GM11168 (cell line): ENCODE results near the gene PLD4.
"Not testable (repeated sequence)": the region's sequence is repeated elsewhere in the genome, so short reads cannot be mapped to it uniquely, and the experiment has no call there.

Experiments
- in situ Hi-C: fragments of 300-500 bp; cut with MboI; formaldehyde crosslinking; loops from one replicate; pipeline ENCODE4 v1.12.0; 2022; ENCODE audit warnings: low sequenced_read_pairs; ENCODE audit not compliant: unreplicated experiment

PLD4 gene

GRCh38 chr14:104950701-104951100, 26.0 kb downstream of the PLD4 start:
- in situ Hi-C loops, result not testable (repeated sequence)

GRCh38 chr14:104951863-104952657, 27.4 kb downstream of the PLD4 start:
- in situ Hi-C loops, result not testable (repeated sequence)

DNA sequence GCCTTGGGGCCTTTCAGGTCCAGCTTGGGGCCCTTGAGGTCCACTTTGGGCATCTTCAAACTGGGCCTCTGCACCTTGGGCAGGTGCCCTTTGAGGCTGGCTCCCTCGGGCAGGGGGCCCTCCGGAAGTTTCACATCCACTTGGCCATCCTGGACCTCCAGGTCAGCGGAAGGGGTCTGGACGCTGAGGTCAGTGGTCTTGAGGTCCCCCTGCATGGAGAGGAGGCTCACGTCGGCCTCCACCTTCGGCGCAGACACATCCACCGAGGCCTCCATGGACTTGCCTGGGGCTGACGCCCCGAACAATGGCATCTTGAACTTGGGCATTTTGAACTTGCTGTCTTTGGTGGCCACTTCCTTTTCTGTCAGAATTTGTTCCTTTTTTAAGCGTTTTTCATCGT, 28.4 kb downstream of the PLD4 start:
- in situ Hi-C loops, result no loop called here

GRCh38 chr14:104953896-104954656, 29.4 kb downstream of the PLD4 start:
- in situ Hi-C loops, result no loop called here

GRCh38 chr14:104954746-104955395, 30.2 kb downstream of the PLD4 start:
- in situ Hi-C loops, result no loop called here

DNA sequence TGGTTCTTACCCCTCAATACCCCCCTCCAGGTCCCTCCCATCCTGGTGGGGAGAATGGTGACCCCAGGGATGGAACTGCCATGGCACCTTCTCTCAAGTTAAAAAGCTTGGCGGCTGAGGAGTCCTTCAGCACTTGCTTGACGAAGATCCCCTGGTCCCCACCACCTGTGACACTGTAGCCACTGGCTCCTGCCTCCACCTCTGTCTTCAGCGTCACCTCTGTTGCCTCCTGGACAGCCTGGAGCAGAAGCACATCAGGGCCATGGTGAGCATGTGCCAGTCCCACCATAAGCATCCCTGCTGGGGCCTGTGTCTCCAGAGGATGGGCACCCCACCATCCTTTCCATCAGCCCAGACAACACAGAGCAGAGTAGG, 30.7 kb downstream of the PLD4 start:
- in situ Hi-C loops, result no loop called here

DNA sequence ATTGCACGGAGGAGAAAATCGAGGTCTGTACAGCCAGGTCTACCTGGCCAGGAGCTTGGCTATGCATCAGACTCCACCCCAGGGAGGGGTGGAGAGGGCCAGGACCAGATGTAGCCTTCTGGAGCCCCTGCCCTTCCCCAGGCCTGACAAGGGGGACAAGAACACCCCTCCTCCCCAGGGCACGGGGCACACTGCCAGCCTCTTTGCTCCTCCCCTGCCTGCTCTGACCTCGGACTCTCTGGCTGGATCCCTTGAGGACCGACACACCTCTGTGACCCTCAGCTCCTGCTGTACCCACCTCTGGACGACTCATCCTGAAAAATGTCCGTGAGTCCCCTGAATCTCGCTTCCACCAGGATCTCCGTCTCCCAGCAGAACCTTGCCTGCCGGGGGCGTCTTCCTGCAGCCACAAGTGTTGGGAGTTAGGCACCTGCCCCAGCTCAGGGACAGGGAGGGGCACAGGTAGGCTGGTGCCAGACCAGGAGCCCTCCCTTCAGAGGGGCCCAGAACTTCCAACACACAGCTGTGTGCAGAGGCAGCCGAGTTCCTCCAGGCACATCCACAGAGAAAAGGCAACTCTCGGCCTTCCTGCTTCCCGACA, 31.7 kb downstream of the PLD4 start:
- in situ Hi-C loops, result no loop called here

DNA sequence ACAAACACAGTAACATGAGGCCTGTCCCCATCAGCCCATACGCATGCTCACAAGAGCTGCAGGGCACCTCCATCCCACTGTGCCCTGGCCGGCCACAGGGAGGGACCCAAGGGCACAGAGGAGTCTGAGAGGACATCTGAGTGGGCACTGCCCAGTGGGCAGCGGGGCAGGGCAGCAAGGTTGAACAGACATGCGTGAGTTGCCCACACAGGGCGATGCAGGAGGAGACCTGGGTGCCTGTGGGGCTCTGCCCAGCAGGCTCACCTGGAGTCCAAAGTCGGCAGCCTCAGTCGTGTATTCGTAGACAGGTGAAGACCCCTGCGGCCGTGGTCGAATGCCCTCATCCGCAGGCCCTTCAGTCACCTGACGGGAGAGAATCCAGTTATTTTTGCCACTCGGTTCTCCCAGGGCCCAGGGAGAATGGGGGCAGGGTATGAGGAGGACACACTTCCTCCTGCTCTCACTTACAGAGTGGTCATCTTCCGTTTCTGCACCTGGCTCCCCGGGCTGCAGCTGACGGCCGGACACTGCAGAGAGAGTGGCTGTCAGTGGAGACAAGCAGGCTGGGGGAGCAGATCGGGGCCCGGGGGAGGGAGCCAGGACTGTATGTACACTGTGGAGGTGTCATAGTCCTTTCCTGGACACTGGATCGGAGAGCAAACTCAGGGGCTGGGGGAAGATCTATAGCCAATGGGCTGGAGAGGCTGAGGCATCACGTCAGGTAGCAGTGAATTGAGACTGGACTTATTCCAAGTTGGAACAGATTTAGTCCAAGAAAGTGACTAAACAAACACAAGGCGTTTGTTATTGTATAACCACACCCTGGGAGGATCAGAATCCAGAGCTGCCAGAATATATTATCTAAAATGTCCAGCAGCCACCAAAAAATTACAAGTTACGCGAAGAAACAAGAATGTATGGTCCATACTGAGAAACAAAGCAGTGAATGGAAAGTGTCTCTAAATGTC, 32.8 kb downstream of the PLD4 start:
- in situ Hi-C loops, result no loop called here

DNA sequence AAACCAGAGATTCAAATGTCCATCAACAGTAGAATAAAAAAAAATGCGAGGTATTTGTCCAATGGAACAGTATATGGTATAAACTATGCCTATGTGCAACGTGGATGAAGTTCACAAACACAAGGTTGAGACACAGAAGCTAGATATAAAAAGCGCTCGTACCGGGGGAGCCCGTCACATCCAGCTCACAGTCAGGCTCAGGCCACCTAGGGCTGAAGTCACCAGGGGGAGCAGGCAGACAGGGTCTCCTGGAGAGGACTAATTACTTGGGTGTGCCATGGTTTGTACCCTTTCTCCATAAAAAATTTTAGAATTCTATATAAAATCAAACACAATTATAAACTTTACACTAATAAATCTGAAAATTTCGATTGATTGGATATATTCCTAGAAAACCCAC, 39.9 kb downstream of the PLD4 start:
- in situ Hi-C loops, result no loop called here

GRCh38 chr14:104965561-104966231, 41.0 kb downstream of the PLD4 start:
- in situ Hi-C loops, result no loop called here

DNA sequence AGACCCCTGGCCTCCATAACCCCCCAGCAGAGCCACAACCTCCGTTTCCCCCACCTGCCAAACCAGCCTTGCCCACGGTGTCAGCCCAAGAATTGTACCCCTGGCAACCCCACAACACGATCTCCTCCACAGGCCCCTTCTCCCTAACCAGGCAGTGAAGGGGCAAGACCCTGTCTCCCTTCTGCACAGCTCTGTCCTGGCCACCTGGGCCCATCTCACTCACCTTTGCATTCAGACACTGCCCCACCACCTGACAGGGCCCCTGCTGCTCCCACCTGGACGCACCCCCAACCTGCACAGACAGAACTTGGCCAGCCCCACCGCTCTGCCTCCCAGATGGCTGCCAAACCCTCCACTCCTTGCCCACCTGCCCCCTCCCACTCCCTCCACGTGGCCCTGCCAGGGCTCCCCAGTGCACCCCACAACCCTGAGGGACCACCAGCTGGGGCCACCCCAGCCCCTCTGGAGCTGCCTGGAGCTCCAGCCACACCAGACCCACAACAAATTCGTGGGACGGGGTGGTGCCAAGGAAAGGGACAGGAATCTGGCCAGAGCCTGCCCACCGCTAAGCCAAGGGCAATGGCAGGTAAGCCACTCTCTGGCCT, 41.7 kb downstream of the PLD4 start:
- in situ Hi-C loops, result no loop called here

- in situ Hi-C loops, result no loop called here
Observed at GRCh38 chr14:104966981-104967385, 42.3 kb downstream of the PLD4 start.

GRCh38 chr14:104967386-104968152, 42.9 kb downstream of the PLD4 start:
- in situ Hi-C loops, result no loop called here

GRCh38 chr14:104968153-104968527, 43.5 kb downstream of the PLD4 start:
- in situ Hi-C loops, result no loop called here

- in situ Hi-C loops, result no loop called here
Observed at GRCh38 chr14:104968541-104969401, 44.1 kb downstream of the PLD4 start.

GRCh38 chr14:104969741-104970230, 45.1 kb downstream of the PLD4 start:
- in situ Hi-C loops, result loop anchor here (5.0 kb wide), 1 partner anchor 78 kb away; no protein-coding TSS in a partner anchor
